ENCODE measurements around the gene TMEM63C.

TMEM63C gene

DNA sequence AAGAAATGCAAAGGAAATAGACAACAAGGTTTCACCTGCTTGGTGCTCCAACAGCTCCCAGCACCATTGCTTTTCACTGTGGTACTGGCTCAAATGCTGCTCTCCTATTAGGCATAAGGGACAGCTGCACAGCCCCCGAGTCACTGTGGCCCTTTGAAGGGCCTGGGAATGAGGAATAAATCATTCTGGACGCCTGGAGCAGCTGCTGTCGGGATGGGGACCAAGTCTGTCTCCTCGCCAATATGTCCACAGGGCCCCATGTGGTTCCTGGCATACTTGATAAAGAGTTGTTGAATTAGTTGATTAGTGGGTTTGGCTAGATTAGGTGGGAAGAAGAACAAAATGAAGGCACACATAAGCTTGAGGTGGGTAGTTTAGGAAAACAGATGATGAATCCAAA, 102.5 kb downstream of the TMEM63C start:
- no peak for DNase-seq

DNA sequence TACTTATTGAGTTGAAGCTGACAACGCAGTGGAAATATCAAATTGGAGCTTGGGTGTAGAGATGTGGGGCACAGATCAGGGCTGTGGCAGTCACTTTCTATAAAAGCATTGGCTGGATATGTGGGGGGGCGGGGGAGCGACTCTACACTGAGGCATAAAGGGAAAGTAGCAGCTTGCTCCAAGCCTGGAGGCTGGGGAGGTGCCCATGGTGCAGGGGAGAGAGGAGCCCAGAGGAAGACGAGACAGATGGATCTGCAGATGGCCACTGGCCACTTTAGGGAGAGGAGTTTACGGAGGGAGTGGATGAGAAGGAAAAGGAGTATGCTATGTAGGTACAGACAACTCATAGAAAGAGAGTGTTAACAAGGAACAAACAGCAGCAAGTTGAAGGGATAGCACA, 102.9 kb downstream of the TMEM63C start:
- DNase-seq: no peak

GRCh38 chr14:77286576-77286975, 105.0 kb downstream of the TMEM63C start:
- no peak for DNase-seq

DNA sequence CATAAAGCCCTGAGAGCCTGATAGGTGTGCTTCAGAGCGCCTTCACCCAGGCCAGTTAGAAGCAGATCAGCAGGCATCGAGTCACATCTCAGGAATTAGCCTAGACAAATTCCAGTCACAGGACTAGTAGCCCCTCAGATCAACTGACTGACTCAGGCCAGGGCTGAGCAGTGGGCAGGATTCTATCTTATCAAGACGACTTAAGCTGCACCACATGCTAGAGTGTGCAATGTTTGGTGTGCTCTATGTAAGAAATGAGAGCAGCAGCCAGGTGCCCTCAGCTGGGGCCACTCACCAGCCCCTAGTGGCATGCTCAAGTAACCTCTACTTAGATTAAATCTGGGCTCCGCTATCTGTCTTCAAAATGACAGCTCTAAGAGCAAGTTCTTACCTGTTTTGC, 109.1 kb downstream of the TMEM63C start:
- no peak for DNase-seq

GRCh38 chr14:77296155-77296554, 114.6 kb downstream of the TMEM63C start:
- no peak for DNase-seq

GRCh38 chr14:77296906-77297305, 115.3 kb downstream of the TMEM63C start:
- DNase-seq: no peak

DNA sequence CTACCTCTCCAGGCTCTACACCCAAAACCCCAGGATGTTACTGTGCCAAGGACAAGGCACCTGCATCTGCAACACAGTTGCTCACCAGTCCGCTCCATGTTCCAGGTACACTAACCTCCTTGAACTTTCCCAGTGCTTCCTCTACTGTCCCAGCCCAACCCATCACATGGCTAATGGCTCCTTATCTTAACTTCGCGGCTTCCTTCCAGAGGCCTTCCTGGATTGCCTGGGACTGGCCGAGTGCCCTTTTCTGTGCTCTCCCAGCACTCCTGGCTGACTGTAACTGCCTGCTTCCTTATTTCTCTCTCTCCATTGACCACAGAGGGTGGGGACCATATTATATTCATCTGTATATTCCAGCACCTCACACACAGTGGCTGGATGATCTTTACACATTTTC, 118.2 kb downstream of the TMEM63C start:
- no peak for DNase-seq

DNA sequence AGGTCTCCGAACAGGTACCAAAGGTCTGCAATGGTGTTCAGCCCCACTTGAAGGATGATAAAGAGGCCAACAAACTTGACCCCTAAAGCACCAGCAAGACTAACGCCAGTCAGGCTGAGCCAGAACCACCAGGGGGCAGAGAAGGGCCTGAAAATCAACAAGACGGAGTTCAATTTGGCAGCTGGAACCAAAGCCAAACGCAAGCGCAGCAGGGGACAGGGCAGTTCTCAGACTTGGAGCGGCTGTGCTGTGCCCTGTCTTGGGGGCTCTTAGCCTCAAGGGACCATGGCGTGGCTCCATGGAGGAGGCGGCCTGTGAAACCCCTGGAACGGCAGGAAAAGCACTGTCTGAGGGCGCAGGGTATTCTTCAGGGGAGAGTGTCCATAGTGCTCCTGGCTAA, 119.5 kb downstream of the TMEM63C start:
- peak; percentile 82 for DNase-seq

DNA sequence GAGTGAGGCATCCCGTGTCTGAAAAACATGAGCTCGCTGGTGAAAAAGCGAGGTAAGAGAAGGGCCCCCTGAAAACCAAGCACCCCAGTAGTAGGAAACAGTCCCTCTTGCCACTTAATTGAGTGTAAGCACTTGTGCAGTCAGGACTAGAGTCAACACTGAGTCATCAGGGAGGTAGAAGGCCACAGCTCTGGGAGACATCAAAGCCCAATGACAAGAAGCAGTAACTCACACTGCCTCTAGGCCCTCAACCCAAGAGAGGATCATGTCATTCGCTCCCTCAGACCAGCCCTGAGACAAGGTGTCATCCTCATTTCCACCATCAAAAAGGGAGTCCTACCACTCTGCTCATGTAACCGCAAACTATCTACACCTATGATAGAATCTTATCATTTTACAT, 121.3 kb downstream of the TMEM63C start:
- peak; percentile 54 for DNase-seq

GRCh38 chr14:77303417-77304156, 122.0 kb downstream of the TMEM63C start:
- peak; percentile 95 for DNase-seq

DNA sequence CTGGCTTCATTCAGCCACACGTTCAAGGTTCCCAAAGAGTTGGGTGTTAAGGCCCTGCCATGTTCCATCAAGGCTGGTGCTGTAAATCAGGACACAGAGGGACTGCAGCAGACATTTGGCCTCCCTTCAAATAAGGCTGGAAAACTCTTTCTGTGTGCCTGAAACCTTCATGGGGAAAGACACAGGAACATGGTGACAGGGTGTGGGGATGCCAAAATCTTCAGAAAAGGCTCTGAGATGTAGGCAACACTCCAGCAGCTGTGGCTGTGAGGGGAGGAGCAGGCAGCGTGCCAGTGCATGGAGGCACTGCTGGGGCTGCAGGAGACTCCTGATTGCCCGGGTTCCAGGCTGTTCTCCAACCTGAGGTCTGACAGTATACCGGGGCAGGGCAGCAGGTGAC, 124.1 kb downstream of the TMEM63C start:
- DNase-seq: no peak

- no peak for DNase-seq
Measured at GRCh38 chr14:77306416-77306815, 124.8 kb downstream of the TMEM63C start.

DNA sequence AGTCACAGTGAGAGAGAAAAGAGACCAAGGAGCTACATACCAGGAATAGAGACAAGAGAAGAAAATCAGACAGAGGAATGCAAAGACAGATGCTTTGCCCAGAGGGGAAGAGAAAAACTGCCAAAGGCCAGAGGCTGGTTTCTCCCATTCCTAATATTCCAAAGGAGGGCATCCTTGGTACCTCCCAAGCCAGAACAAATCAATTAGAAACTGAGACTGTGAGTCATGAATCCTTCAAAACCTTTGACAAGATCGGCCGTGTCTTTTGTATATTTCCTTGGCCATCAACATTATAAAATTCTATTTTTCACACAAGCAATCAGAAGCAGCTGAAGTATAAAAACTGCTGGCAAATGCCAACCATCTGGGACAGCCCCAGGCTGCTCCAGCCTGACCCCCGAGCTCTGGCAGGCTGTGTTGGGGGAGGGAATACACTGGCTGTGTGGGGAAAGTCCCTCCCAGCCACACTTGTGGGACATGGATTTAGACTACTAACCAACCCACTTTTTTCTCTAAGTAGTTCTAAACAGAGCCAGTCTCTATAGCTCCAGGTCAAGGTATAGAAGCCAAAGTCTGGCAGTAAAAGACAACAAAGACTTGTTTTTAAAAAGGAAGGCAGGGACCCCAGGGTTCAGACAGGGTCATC, 125.4 kb downstream of the TMEM63C start:
- no peak for DNase-seq

Data from suppressor macrophage treated with lipopolysaccharide for 4 hours (primary cell).